ENCODE measurements around the gene SDCBP2.

Gene SDCBP2

DNA sequence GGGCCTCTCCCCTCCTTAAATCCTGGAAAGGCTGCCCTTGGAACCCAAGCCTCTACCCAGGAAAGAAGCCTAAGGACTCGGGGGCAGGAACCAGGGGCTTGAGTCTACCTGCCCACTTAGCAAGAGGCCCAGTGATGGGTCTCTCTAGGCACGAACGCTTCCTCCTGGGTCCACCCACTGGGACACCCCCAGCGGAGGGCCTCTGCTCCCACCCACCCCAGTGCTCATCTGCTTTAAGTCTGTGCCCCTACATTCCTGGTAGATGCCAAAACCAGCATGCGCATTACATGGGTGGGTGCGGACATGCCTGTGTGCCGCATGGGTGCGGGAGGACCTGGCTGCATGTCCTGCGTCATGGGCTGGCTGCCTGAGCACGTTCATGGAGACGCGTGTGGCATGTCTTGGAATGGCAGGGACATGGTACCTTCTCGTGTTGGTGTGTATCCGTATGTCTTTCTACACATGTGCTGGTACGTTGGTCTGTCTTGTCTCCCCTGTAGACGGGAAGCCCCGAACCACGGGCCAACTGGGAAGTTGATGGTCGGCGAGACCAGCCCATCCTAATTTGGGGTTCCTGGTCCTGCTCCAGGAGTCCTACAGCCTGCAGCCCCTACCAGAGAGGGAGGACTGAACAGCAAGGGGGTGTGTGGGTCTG, 33.5 kb downstream of the SDCBP2 start:
- no peak for DNase-seq (ENCODE audit: low read depth)

DNA sequence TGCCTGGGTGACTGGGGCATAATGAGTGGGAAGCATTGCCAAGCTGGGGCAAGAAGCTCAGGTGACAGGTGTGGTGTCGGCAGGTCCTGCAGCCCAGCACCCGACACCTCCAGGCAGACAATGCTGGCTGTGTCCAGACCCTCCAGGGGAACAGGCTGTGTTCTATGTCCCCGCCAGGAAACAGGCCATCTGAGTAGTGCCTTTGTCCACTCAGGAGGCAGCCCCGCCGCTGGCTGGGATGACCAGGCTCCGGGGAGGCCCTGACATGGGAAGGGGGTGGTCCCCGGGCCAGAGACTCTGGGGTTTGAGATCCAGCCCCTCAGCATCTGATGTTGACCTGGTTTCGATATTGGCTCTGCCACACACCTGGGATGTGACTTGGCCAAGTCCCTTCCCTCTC, 34.4 kb downstream of the SDCBP2 start:
- no peak for DNase-seq (ENCODE audit: low read depth)

DNA sequence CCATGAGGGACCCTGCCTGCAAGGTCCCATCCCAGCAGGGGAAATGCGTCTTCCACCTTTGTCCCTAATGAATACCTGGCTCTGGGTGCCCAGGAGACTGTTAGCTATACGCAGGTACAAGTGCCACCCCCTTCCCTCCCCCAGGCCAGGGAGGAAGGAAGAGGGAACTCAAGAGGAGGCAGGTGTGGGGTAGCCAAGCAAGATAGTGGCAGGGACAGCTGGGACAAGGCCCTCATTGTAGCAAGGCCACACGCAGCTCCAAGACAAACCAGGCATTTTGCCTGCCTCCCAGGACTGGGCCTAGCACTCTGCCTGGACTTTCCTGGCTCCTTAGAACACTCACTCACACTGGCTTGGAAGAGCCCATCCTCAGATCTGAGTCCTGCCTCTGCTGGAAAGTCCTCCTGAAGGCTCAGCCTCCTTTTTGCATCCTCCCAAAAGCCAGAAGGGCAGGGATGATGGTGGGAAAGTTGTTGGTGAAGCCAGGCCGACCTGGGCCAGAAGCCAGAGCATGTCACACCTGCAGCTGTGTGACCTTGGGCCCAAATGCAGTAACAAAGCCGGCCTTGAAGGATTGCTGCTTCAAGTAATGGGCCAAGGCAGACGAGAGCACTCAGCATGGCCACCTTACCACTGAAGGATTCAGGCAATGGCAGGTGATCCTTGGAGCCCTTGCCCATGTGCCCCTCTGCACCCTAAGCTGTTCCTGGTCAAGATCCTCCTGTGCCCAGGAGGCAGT, 35.1 kb downstream of the SDCBP2 start:
- no peak for DNase-seq (ENCODE audit: low read depth)

DNA sequence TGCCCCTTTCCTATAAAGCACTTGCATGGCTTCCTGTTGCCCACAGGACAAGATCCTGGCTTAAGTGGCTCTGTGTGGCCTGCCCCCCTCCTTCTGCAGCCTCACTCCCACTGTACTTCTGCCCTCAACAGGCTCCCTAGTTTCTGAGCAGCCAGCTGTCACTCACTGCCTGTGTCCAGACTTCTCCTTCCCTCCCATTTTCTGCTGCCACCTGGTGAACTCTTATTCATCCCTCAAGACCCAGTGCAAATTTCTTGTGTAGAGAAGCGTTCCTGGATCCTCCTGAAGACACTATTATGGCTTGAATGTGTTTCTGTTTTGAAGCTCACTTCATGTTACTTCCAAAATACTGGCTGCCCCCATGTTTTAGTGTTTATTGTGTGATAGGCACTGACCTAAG, 36.3 kb downstream of the SDCBP2 start:
- no peak for DNase-seq (ENCODE audit: low read depth)

DNA sequence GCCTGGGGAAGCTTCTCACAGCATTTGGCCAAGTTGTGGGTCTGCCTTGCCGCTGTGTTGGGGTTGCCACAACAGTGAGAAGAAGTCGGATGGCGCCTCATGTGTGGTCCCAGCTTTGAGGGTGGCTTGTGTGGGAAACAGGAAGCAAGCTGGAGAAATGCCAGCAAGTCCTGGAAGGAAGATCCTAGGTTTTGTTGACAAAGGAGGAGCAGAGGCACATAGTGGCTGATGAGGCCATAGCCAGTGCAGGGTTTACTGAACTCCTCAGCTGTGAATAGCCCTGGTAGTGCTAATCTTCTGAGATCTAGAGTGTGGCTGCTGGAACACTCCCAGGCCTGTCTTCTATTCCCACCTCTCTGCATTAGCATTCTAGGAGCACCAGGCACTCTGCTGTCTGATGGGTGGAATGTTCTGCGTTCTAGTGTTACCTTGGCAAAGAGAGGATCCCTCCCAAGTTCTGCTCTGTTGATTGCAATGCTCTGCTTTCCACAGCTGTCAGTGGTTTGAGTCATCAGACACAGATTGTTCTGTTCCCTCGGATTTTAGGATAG, 37.7 kb downstream of the SDCBP2 start:
- peak; percentile 72 for DNase-seq (ENCODE audit: low read depth)

DNA sequence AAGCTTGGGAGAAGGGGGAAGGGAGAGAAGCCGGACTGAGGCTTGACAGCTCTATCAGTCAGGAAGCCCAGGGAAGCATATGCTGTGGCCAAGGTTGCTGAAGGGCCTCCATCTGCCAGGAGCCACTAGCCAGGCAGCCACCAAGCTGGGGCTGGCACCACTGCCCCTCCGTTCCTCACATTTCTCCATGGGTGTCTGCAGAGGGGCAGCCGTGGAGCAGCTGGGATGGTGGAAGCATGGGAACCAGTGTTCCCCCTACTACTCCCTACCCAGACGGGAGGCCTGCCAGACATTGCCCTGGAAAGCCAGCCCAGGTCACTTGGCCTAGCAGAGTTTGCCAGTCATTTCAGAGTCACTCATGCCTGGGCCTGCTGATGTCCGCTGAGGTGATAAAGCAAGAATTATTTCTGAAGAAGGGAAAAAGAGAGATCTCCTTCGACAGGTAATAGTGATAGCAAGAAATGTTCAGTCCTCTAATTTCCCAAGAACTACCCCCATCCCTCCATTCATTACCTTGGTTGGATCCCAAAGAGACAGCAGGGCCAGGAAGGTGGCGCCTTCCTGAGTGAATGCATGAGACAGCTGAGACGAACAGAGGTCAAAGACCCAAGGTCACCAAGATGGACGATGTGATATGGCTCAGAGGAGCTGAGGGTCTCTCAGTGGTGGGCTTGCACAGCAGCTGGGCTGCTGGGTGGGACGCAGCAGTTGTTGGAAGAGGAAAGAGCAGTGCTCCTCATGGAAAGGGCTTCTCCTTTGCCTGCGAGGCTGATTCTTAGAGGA, 41.0 kb downstream of the SDCBP2 start:
- no peak for DNase-seq (ENCODE audit: low read depth)

DNA sequence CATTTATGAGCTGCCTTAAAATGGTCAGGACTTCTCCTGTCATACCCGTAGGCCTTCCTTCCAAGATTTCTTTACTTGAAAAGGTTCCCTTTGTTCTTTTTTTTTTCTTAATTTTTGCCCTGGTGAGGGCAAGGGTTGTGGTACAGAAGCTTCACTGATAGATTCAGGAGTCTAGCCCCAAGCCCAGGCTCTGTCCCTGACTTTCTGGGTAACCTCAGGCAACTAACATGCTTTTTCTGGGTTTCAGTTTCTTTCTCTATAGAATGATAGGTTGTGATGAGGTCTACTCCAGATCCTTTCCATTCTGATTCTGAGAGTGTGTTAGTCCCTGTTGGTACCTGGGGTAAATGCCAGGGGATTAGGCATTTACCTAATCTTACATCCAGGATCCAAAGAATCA, 41.6 kb downstream of the SDCBP2 start:
- DNase-seq (ENCODE audit: low read depth), result no peak

DNA sequence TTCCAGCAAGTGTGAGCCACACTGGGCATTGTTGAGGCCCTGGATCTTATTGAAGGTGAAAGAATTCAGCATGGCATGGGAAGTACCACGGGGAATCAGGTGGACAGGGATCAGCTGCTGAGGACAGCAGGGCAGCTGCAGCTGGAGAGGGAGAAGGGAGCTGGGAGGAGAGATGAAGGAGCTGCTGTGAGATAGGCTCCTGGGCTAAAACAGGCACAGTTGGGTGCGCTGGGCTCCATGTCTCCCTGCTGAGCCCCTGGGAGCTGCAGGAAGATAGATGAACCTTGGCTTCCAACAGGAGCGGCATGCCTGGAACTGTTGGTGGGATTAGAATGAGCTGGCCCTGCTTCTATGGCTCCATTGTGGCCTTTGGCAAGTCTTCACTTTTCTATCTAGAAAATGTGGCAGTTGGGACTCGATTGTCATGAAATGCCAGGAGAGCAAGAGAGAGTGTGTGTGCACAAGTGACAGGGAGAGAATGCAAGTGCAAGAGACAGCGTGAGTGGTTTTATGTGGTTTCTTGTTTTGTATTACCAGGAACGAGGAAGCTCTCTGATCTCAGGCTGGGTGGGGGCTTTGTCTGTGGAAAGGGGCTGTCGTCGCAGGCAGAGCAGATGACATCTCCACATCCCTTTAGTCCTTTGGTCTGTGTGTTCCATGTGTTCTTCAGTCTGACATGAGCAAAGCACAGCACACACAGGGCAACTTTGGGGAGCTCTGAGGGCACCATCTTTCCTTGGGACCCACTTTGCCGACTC, 42.5 kb downstream of the SDCBP2 start:
- no peak for DNase-seq (ENCODE audit: low read depth)

DNA sequence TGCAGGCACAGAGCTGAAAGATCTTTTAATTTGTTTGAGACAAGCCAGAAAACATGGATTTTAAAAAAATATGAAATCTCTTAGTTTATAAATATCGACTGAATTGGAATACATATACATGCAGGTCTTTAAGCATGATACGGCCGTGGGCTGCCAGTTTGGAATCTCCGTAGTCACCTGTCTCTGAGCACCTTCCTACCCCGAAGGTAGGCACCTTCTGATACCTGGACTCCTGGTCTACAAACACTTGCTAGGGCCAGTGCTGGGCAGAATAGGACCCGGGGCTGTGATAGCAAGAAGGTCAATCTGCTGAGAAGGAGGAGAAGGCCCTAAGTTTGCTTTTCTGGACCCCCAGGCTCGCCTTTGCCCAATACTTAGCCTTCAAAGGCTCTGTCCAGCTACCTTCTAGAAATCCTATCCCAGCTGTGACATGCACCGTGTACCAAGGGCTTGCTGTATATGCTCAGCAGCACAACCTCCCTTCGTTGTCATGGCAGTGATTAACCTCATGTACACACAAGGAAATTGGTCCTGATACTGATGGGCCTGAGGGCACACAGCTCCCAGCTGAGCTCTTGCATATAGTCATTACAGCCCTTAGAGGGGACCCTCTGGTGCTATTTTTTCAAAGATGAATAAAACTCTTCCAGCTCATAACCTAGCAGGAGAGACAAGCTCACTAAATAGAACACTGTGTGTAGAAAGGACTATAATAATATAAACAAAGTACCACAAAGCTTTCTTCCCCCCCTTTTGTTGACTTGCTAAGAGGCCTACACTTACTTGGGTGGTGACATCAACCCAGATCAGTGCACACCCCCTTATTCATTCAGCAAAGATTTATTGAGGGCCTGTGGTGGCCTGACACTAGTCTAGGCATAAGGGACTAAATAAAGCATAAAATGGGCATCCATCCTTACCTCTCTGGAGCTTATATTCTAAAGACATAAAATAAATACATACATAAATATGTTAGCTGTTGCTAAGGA, 45.1 kb downstream of the SDCBP2 start:
- DNase-seq (ENCODE audit: low read depth), result peak; percentile 17

DNA sequence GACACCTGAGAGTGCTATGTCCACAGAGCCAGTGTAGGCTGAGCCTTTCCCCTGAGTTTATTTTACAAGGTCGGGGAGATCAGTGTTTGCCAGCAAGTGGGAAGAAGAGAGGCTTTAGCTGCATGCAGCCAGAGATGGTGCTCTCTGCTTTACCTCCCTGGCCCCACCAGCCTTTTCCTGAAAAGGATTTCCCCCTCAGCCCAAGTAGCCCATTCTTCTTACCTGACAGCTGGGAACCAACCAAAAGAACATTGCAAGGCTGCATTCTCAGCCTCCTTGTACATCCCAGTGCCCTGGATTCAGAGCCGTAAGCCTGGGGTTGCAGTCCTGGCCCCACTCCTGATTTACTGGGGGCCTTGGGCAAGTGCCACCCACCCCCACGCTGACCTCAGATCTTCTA, 46.0 kb downstream of the SDCBP2 start:
- no peak for DNase-seq (ENCODE audit: low read depth)

DNA sequence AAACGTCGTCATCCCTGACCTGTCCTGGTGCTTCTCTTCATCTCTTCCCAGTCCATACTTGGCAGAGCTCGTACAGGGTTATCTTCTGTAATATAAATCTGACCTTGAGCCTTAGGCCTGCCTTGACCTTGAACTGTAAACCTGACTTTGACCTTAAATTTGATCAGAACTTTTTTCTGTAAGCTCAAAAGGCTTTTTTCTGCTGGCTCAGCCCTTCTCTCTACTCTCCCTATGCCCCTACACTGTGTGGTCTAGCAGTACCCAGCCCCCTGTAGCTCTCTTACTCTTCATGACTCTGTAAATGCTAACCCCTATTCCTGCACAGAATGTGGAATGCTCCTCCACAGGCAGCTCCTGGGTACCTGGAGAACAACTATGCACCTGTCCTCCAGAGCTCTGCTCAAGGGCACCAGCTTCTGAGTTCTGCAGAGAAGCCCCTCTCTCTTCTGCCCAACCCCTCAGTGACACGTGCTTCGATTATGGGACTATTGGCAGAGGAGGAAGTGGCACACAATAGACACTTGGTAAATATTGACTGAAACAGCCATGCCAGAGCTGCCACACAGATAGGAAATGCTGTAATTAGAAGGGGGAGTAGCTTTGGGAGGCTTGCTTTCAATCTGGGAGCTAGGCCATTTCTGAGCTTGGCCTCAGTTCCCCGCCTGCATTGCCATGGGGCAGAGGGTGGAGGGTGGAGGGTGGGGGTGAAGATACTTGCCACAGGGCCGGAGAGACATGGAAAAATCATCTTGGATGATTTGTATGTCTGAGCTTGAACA, 47.5 kb downstream of the SDCBP2 start:
- no peak for DNase-seq (ENCODE audit: low read depth)

DNA sequence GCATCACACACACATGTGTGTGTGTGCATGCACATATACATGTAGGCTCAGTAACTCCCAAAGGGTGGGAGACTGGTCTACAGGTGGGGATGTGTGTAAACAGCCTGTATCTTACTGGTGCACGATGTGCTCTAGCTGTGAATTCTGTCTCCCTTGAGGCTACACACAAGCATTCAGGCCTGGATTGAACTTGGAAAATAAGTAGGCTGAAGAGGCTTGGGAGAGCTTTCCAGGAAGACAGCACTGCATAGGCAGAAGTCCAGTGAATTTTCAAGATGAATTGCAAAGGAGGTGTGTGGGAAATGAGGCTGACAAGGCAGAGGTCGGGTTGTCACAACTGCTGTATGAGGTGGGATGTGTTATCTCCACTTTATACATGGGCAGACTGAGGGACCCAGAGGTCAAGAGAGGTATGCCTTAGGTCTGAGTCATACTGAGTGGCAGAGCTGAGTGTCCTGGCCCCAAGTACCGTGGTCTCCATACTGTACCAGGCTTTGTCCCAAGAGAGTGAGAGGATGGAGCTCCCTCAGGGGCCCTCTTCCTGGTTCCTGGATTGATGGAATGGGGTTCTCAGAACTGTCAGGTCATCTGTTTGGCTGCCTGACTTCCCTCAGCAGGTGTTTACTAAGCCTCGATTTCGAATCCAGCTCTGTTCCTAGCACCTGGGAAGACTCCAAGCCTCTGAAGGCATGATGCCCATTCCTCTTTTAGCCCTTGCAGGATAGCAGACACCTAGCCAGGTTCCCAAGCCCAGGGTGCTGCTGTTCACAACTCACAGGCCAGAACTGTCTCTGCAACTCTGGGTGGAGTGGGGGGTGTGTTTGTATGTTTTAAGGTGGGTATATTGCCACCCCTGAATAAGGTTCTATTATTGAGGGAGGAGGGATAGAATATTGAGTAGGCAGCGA, 48.5 kb downstream of the SDCBP2 start:
- no peak for DNase-seq (ENCODE audit: low read depth)

DNA sequence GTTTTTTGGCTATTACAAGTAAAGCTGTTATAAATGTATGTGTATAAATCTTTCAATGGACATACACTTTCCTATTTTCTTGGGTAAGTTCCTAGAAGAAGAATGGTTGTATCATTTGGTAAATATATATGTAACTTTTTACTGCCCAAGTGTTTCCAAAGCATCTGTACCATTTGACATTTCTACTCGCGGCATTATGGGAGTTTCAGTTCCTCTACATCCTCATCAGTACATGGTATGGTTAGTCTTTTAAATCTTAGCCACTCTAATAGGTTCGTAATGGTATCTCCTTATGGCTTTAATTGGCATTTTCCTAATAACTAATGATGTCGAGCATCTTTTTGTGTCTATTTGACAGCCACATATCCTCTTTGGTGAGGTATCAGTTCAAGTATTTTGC, 49.9 kb downstream of the SDCBP2 start:
- no peak for DNase-seq (ENCODE audit: low read depth)

DNA sequence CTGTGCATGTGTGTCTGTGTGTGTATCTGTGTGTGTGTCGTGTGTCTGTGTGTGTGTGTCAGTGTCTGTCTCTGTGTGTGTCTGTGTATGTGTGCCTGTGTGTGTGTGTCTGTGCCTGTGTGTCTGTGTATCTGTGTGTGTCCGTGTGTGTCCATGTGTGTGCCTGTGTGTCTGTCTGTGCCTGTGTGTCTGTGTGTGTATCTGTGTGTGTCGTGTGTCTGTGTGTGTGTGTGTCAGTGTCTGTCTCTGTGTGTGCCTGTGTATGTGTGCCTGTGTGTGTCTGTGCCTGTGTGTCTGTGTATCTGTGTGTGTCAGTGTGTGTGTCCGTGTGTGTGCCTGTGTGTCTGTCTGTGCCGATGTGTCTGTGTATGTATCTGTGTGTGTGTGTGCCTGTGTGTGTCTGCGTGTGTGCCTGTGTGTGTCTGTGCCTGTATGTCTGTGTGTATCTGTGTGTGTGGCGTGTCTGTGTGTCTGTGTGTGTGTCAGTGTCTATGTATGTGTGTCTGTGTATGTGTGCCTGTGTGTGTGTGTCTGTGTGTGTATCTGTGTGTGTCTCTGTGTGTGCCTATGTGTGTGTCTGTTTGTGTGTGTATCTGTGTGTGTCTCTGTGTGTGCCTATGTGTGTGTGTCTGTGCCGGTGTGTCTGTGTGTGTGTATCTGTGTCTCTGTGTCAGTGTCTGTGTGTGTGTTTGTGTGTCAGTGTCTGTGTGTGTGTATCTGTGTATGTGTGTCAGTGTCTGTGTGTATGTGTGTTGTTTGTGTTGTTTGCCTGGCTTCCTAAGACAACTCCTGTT, 51.2 kb downstream of the SDCBP2 start:
- DNase-seq (ENCODE audit: low read depth), result no peak

DNA sequence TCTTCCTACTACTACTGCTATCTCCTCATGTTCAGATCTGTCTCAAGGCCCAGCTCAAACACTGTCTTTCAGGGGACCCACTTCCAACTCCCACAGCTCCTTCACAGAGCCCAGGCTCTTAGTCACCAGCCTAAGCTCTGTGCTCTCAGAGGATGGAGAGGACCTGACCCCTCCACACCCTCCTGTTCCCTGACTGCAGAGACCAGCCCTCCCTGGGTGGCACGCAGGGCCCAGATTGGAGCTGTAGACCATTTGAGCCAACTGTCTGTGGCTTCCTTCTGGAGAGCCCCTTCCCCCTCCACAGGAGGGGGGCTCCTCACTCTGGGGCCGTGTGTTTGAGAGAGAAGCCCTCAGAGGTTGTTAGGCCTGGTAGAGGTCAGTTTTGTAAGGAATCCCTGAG, 53.0 kb downstream of the SDCBP2 start:
- no peak for DNase-seq (ENCODE audit: low read depth)

DNA sequence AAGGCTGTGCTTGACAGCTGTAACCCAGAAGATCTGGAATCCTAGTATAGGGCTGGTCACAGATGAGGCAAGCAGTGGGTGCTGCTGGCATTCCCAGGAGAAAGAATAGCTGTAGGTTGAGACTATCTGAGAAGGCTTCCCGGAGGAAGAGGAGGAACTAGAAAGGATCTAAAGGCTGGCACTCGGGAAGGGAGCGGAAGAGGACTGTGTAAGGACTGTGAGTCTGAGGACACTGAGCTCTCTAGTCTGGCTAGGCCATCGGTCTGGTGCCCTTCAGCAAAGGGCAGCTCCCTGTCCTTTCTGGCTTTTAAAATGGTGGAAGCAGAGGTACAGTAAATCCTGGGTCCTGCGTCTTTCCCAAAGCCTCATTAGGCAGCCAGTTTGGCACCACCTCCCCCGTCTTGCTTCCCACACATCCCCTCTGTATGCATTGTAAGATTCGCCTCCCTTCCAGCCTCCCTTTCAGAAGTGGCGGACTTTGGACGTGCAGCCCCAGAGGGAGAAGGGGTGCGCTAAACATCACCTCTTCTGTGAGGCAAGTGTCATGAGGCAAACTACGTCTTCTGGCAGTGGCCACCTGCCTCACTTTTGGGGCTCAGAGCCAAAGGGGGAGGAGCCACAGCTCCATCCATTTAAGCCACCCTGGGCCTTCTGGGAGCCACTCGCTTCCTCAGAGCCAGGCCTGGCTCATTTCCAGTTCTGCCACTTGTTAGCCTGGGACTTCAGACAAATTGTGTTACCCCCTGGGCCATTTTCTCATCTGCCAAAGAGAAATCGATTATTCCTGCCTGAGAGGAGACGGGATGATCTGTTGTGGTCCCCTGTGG, 54.2 kb downstream of the SDCBP2 start:
- no peak for DNase-seq (ENCODE audit: low read depth)

DNA sequence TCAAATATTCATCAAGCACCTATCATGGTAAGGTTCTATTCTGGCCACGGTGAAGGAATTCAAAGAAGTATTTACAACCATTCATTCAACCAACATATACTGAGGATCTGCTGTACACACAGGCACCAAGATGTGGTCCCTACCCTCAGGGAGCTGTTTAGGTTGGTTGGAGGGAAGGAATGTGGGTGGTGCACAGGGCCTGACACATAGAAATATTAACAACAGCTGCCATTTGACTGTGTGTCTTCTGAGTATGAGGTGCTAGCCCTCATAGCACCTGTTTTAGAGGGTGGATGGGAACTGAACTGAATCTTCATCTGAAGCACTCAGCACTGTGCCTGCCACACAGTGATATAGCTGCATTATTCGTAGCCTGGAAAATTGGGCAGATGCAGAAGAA, 55.6 kb downstream of the SDCBP2 start:
- no peak for DNase-seq (ENCODE audit: low read depth)

Measured in iris pigment epithelial cell (primary cell).